ENCODE results near the gene DTX1. TPM values are rescaled to one million over a fixed set of nuclear protein-coding genes. Genes with fewer than 3 reads are reported as not detected.

The DTX1 gene
- total and polyA plus RNA-seq, 2 donors (not counting 3 experiments of a cell fraction or from before 2014, with no cell fraction given) = 0.06 to 0.22 TPM

DNA sequence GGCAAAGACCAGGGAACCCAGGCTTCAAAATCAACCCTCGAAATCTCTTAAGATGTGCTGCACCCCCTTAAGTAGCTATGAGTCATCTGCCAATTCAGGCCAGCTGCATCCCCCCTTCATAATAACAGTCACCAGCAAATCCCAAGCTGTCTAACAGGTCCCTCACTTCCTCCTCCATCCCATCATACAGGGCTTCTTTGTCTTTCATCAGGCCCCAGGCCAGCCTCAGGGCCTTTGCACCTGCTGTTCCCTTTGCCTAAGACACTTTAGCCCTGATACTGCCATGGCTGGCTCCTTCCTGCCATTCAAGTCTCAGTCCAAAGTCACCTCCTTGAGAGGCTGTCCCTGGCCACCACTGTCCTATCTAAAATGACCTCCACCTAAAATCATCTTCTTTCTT lies 75.0 kb downstream of the DTX1 start:
- H3K9me3 ChIP-seq (replicated peaks; ENCODE audit: control insufficient read depth, insufficient read depth, low read length) = no peaks in the 10 kb centered on the region
- H3K4me3 ChIP-seq (replicated peaks in 1 of 3; ENCODE audit: insufficient read depth in 1 of 3, low read depth in 1 of 3, low read length in 3 of 3) = no peak overlapping the region
- no peaks in the 10 kb centered on the region for H3K4me1 ChIP-seq (ENCODE audit: control insufficient read depth, extremely low read depth, insufficient read depth, low read length)
- no peaks in the 10 kb centered on the region for H3K9me1 ChIP-seq (replicated peaks; ENCODE audit: control insufficient read depth, extremely low read depth, insufficient read depth, low read length)
- no peak for FAIRE-seq
- dilution Hi-C loops (cut with MboI; ENCODE audit: extremely low pct_ligation_motif_present, low sequenced_read_pairs) = no loop called here
- H3K4me2 ChIP-seq (ENCODE audit: insufficient read depth, low read length) = no peak overlapping the region
- H3K27me3 ChIP-seq (ENCODE audit: control insufficient read depth in 2 of 2, insufficient read depth in 2 of 2, low read length in 2 of 2) = no peaks in the 10 kb centered on the region
- no peak overlapping the region for H2AFZ ChIP-seq (ENCODE audit: low read depth, low read length)
- TF ChIP-seq POLR2AphosphoS5 (IDR thresholded peaks at IDR 0.05; ENCODE audit: insufficient read depth, low read depth, low read length) (no peak), CTCF (IDR thresholded peaks at IDR 0.05; ENCODE audit: extremely low read depth in 1 of 2, insufficient read depth in 1 of 2, low read depth in 1 of 2, low read length in 2 of 2) (no peak), POLR2A (IDR thresholded peaks at IDR 0.05; ENCODE audit: low read depth, low read length) (no peak), GATA2 (IDR thresholded peaks at IDR 0.05; ENCODE audit: insufficient read depth, insufficient read length, low read depth, low read length) (no peak), FOS (IDR thresholded peaks at IDR 0.05; ENCODE audit: borderline replicate concordance, insufficient read depth, low read length) (no peak), JUN (IDR thresholded peaks at IDR 0.05; ENCODE audit: borderline replicate concordance, insufficient read depth, insufficient read length, low read depth) (no peak), MYC (IDR thresholded peaks at IDR 0.05; ENCODE audit: low read depth, low read length) (no peak), EZH2 (IDR thresholded peaks at IDR 0.05; ENCODE audit: borderline replicate concordance, low read depth, low read length, severe bottlenecking) (no peak)
- TF ChIP-seq, protein P1, sequence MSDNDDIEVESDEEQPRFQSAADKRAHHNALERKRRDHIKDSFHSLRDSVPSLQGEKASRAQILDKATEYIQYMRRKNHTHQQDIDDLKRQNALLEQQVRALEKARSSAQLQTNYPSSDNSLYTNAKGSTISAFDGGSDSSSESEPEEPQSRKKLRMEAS (IDR thresholded peaks at IDR 0.05; ENCODE audit: insufficient read depth, insufficient read length) = no peak
- H3K9ac ChIP-seq (replicated peaks; ENCODE audit: extremely low read depth, insufficient read depth, low read length) = no peak overlapping the region
- ChIA-PET CTCF (interaction anchor here (1.3 kb wide), 1 partner anchor 43 kb away, joined by 4 read pairs; no protein-coding TSS in a partner anchor), POLR2A (no interaction called here)
- no peaks in the 10 kb centered on the region for H4K20me1 ChIP-seq (replicated peaks; ENCODE audit: control insufficient read depth, extremely low read depth, insufficient read depth, low read length)
- DNase-seq (ENCODE audit: low read depth, low spot score) = no peak
- no peaks in the 10 kb centered on the region for H3K79me2 ChIP-seq (ENCODE audit: control insufficient read depth, insufficient read depth, low read length)
- BruUV-seq (replicated peaks) = no TSS peak
- intact Hi-C loops (cut with micrococcal nuclease) = no loop called here
- no peaks in the 10 kb centered on the region for H3K36me3 ChIP-seq (ENCODE audit: control insufficient read depth in 2 of 2, extremely low read depth in 1 of 2, insufficient read depth in 2 of 2, low read length in 2 of 2)
- H3K27ac ChIP-seq (ENCODE audit: insufficient read depth, low read depth, low read length) = no peak overlapping the region
